Fibroblast of peridontal ligament (primary cell): ENCODE data around the gene STS.

Experiments used
- DNase-seq: peaks from one replicate; pipeline ENCODE4 v3.0.0-alpha.2; 2010; ENCODE audit errors: extremely low read depth

STS gene

DNA sequence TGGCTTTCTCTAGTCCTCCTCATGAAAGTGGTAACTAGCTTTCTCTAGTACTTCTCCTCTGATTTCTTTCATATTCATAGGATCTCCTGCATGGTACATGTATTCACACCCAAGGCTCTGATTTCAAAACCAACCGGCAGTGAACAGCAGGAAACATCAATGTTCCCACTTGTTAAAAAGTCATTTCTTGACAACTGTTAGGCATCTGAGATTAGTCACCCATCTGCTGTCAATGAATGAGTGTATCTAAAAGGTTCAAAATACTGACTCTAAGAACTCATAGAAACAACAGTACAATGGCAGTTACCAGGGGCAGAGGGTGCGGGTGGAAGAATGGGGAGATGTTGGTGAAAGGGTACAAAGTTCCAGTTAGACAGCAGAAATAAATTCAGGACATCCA is 31.9 kb downstream of the STS start:
- no peak for DNase-seq

DNA sequence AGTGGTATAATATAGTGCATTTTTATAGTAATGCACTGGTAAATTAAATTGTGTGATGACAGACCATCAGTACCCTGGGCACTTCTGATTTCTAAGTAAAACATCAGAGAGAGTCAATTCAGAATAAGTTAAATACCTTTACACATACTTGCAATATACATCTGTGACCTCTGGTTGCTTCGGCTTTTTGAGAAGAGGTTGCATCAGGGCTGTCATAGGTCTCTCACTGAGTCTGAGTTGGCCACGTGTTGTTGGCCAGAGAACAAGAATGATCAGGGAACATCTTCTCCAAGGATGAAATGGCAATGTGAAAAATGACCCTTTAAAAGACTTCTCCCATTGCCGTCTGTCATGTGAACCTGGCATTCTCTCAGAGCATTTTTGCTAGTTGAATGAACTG is 37.3 kb downstream of the STS start:
- DNase-seq = no peak

DNA sequence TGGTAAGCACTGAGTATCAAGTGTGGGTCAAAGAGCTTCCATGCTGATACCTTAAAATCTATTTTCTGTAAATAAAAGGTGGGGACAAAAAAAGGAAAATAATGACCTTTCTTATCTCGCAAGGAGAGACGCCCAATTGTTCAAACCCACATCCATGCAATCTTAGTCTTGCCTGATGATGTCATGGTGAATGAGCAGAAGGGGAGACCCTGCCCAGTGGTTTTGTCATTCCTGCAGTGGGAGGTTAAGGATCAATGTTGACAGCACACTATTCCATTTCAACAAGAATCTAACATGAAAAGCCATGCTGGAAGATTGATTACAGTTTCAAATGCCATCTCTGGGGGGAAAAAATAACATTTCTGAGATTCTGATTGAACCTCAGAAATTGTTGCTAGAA is 41.2 kb downstream of the STS start:
- no peak for DNase-seq

GRCh38 chrX:7190157-7190556 is 42.6 kb downstream of the STS start:
- no peak for DNase-seq

DNA sequence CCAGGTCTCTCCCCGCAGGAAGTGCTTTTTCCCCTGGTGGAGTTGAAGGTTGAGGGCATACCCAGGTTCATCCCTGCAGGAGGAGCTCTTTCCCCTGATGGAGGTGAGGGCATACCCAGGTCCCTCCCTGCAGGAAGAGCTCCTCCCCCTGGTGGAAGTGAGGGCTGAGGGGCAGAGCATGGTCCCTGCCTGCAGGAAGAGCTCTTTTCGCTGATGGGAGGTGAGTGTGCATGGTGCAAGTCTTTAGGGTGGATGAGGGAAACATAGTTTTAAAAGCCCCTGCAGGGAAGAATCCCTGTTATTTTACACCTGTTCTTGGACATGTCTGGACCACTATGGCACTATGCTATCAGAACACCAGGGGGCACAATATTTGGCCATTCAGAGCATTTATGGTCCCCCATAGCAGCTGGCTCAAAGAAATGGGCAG is 44.2 kb downstream of the STS start:
- no peak for DNase-seq

DNA sequence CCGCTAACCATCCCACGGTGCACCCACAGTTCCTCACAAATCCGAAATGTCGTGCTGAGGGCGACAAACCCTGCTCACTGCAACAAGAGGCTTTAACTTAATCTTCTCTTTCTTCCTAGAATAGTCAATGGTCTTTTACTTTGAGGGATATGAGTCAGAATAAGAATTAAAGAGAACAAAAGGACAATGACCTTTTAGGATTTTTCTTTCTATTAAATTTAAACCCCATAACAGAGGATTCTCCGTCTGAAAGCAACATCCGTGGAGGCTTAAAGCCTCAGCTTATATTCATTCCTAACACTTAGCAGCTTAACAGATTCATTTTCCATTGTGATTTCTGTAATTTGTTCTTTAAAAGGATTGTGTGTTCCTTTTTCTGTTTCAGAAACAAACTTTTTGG is 45.4 kb downstream of the STS start:
- DNase-seq = no peak

GRCh38 chrX:7194606-7195005 is 47.1 kb downstream of the STS start:
- DNase-seq = no peak
